CD14-positive monocyte (primary cell): ENCODE results near the gene P2RY6. TPM values are rescaled to one million over a fixed set of nuclear protein-coding genes. Genes with fewer than 3 reads are reported as not detected.

Experiments used
- DNase-seq, 3 donors: peaks; one replicate each; pipeline ENCODE4 v3.0.0-alpha.2; 2011 to 2022
- H2AFZ ChIP-seq: 2 replicates; pipeline ENCODE4 v1.6.0; 2012; ENCODE audit warnings: mild to moderate bottlenecking, low read depth, low read length, inconsistent platforms; ENCODE audit not compliant: insufficient read depth, poor library complexity, severe bottlenecking
- H3K27ac ChIP-seq, 2 donors: 1 replicate in 1 of 2; 2 replicates in 1 of 2; pipeline ENCODE4 v1.5.1; 2012 to 2013; ENCODE audit warnings: low read length in 2 of 2, control low read depth in 1 of 2, inconsistent platforms in 1 of 2, low read depth in 1 of 2, mild to moderate bottlenecking in 1 of 2
- H3K27me3 ChIP-seq, 2 donors: one replicate each; pipeline versions ENCODE4 v1.6.0 to v1.6.1; 2011 to 2013; ENCODE audit warnings: low read length in 2 of 2; ENCODE audit not compliant: control insufficient read depth in 2 of 2, insufficient read depth in 2 of 2
- H3K36me3 ChIP-seq, 2 donors: replicated peaks in 1 of 2; 1 replicate in 1 of 2; 2 replicates in 1 of 2; pipeline versions ENCODE4 v1.5.1 to v1.6.1; 2012 to 2013; ENCODE audit warnings: low read length in 2 of 2, control low read depth in 1 of 2, inconsistent platforms in 1 of 2, mild to moderate bottlenecking in 1 of 2; ENCODE audit not compliant: insufficient read depth in 2 of 2, control insufficient read depth in 1 of 2
- H3K4me1 ChIP-seq, 2 donors: 1 replicate in 1 of 2; 2 replicates in 1 of 2; pipeline versions ENCODE4 v1.5.1 to v1.6.1; 2012 to 2013; ENCODE audit warnings: low read length in 2 of 2, control low read depth in 1 of 2, inconsistent platforms in 1 of 2, mild to moderate bottlenecking in 1 of 2, moderate library complexity in 1 of 2; ENCODE audit not compliant: insufficient read depth in 2 of 2, control insufficient read depth in 1 of 2
- H3K4me2 ChIP-seq: replicated peaks from 2 replicates; pipeline ENCODE3; 2012; ENCODE audit warnings: low read length, moderate library complexity, mild to moderate bottlenecking; ENCODE audit not compliant: poor library complexity, severe bottlenecking; ENCODE audit errors: extremely low read depth
- H3K4me3 ChIP-seq, 3 experiments: fragments of 200-600 bp in 1 of 3; sonication (generic) in 1 of 3; replicated peaks in 1 of 3; 1 replicate in 2 of 3; 2 replicates in 1 of 3; pipeline ENCODE4 v1.5.1; 2011 to 2013; ENCODE audit warnings: low read length in 3 of 3, mild to moderate bottlenecking in 3 of 3, control low read depth in 2 of 3, low read depth in 2 of 3, inconsistent platforms in 1 of 3, moderate library complexity in 1 of 3
- H3K79me2 ChIP-seq: 2 replicates; pipeline ENCODE4 v1.6.0; 2012; ENCODE audit warnings: mild to moderate bottlenecking, control low read depth, inconsistent platforms, low read length, moderate library complexity; ENCODE audit not compliant: insufficient read depth
- H3K9ac ChIP-seq: 2 replicates; pipeline ENCODE4 v1.6.0; 2017; ENCODE audit warnings: low read length, mild to moderate bottlenecking; ENCODE audit not compliant: insufficient read depth, poor library complexity, severe bottlenecking
- H3K9me3 ChIP-seq, 2 donors: replicated peaks in 1 of 2; 1 replicate in 1 of 2; 2 replicates in 1 of 2; pipeline versions ENCODE4 v1.5.1 to v1.6.1; 2012 to 2013; ENCODE audit warnings: low read length in 2 of 2, control low read depth in 1 of 2; ENCODE audit not compliant: control insufficient read depth in 1 of 2, insufficient read depth in 1 of 2
- H4K20me1 ChIP-seq: 2 replicates; pipeline ENCODE4 v1.6.0; 2012; ENCODE audit warnings: mild to moderate bottlenecking, low read length, control low read depth, moderate library complexity; ENCODE audit not compliant: insufficient read depth
- H3K27ac Mint-ChIP-seq, 7 donors: one replicate each; pipeline ENCODE4 v1.8.0; 2020; ENCODE audit warnings: mild to moderate bottlenecking in 7 of 7, mixed read lengths in 7 of 7, moderate library complexity in 6 of 7, inconsistent platforms in 2 of 7
- H3K27me3 Mint-ChIP-seq, 3 donors: one replicate each; pipeline ENCODE4 v1.8.0; 2021 to 2022; ENCODE audit warnings: low read depth in 3 of 3, mild to moderate bottlenecking in 3 of 3, mixed read lengths in 3 of 3, moderate library complexity in 3 of 3, inconsistent platforms in 1 of 3
- H3K36me3 Mint-ChIP-seq, 2 donors: one replicate each; pipeline ENCODE4 v1.8.0; 2020; ENCODE audit warnings: mixed read lengths in 2 of 2, inconsistent platforms in 1 of 2, mild to moderate bottlenecking in 1 of 2
- H3K4me1 Mint-ChIP-seq: one replicate; pipeline ENCODE4 v1.8.0; 2020; ENCODE audit warnings: mild to moderate bottlenecking, mixed read lengths
- H3K4me3 Mint-ChIP-seq, 2 donors: one replicate each; pipeline ENCODE4 v1.8.0; 2020; ENCODE audit warnings: mild to moderate bottlenecking in 2 of 2, mixed read lengths in 2 of 2, moderate library complexity in 1 of 2
- H3K9me3 Mint-ChIP-seq, 7 donors: one replicate each; pipeline ENCODE4 v1.8.0; 2020 to 2022; ENCODE audit warnings: mixed read lengths in 7 of 7, mild to moderate bottlenecking in 6 of 7, moderate library complexity in 6 of 7, inconsistent platforms in 2 of 7
- WGBS: methylation state at CpG from one replicate; pipeline ENCODE4 v1.1.5; 2013; ENCODE audit warnings: missing lambda C conversion rate; ENCODE audit not compliant: insufficient coverage; 5-methylcytosine and 5-hydroxymethylcytosine counted together
- intact Hi-C, 2 donors: fragments of 100-400 bp; cut with micrococcal nuclease; formaldehyde crosslinking; loops; one replicate each; pipeline versions ENCODE4 v1.15.0 to v1.15.1; 2023
- polyA plus RNA-seq, 3 donors: library from polyadenylated mRNA; depleted of rRNA in 1 of 3; unstranded in 2 of 3; stranded (reverse) in 1 of 3; fragments of 300-500 nt in 2 of 3; fragments of >200 nt in 1 of 3; fragmentation: Illumina TruSeq in 2 of 3; gene quantifications; 1 replicate in 2 of 3; 2 replicates in 1 of 3; pipeline ENCODE4 v1.2.3, GENCODE V29; 2012 to 2021
- TF ChIP-seq, protein P1 (sequence below): fragments of 200-600 bp; IDR thresholded peaks from one replicate; pipeline ENCODE4 v1.8.0; 2022; ENCODE audit warnings: antibody characterized with exemption, mild to moderate bottlenecking

Gene P2RY6
- polyA plus RNA-seq, 3 donors: 1.7 to 5.1 (median 1.8) TPM

DNA sequence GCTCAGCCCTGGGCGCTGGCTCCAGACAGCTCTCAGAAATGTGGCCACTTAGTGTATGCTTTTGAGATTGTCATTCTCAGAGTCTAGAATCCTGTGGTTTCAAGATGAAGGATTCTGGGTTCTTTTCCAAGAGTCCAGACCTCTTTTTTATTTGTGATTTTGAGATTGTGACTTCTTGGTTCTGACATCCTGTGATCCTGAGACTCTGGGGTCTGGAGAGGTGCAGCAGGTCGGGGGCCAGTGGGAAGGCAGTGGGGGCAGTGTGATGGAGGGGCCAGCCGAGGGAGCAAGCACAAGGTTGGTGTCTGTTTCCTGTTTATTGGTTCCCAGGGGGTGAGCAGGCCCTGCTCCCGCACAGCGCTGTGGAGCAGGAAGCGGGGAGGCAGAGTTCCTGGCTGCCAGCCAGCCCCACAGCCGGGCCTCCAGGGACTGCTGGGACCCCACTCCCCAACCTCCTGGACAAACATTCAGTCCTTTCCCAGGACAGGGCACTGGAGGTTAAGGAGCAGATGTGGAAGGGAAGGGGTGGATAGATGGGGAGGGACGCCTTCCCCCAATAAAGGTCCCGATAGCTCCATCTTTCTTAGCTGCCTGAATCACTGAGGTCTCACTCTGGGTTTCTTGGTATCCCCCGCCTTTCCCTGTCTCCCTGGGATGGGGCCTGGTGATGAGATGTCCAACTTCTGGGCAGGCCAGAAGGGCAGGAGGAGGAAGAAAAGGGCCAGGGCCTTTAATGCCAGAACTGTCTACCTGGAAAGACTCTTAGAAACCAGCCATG is 49.7 kb downstream of the P2RY6 start:
- 11% methylated on average over 6 of the region's 10 CpGs for WGBS
- H3K36me3 Mint-ChIP-seq: peaks cover 0 to 5% of the 10 kb centered on the region in 2 donors
- Histone ChIP-seq H2AFZ (no peak overlapping the region), H3K27me3 (peaks cover 0 to 5% of the 10 kb centered on the region in 2 donors), H3K36me3 (no peaks in the 10 kb centered on the region), H3K4me3 (no peak overlapping the region), H3K79me2 (no peaks in the 10 kb centered on the region), H3K9me3 (no peaks in the 10 kb centered on the region), H3K27ac (no peak overlapping the region), H3K4me2 (no peak overlapping the region), H3K9ac (no peak overlapping the region), H3K4me1 (peaks cover 5 to 12% of the 10 kb centered on the region in 2 donors), H4K20me1 (no peaks in the 10 kb centered on the region)
- TF ChIP-seq, protein P1, sequence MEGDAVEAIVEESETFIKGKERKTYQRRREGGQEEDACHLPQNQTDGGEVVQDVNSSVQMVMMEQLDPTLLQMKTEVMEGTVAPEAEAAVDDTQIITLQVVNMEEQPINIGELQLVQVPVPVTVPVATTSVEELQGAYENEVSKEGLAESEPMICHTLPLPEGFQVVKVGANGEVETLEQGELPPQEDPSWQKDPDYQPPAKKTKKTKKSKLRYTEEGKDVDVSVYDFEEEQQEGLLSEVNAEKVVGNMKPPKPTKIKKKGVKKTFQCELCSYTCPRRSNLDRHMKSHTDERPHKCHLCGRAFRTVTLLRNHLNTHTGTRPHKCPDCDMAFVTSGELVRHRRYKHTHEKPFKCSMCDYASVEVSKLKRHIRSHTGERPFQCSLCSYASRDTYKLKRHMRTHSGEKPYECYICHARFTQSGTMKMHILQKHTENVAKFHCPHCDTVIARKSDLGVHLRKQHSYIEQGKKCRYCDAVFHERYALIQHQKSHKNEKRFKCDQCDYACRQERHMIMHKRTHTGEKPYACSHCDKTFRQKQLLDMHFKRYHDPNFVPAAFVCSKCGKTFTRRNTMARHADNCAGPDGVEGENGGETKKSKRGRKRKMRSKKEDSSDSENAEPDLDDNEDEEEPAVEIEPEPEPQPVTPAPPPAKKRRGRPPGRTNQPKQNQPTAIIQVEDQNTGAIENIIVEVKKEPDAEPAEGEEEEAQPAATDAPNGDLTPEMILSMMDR: no peak
- no peak for DNase-seq
- peaks cover 19% of the 10 kb centered on the region for H3K4me1 Mint-ChIP-seq
- intact Hi-C loops: no loop called here
- H3K9me3 Mint-ChIP-seq: peaks cover 0 to 4% (median 0%) of the 10 kb centered on the region in 7 donors
- H3K27ac Mint-ChIP-seq: peak overlapping the region in 1 of 7 donors; percentile 77
- H3K4me3 Mint-ChIP-seq: peak overlapping the region in 1 of 2 donors; percentile 29
- H3K27me3 Mint-ChIP-seq: peaks cover 4 to 9% (median 6%) of the 10 kb centered on the region in 3 donors

DNA sequence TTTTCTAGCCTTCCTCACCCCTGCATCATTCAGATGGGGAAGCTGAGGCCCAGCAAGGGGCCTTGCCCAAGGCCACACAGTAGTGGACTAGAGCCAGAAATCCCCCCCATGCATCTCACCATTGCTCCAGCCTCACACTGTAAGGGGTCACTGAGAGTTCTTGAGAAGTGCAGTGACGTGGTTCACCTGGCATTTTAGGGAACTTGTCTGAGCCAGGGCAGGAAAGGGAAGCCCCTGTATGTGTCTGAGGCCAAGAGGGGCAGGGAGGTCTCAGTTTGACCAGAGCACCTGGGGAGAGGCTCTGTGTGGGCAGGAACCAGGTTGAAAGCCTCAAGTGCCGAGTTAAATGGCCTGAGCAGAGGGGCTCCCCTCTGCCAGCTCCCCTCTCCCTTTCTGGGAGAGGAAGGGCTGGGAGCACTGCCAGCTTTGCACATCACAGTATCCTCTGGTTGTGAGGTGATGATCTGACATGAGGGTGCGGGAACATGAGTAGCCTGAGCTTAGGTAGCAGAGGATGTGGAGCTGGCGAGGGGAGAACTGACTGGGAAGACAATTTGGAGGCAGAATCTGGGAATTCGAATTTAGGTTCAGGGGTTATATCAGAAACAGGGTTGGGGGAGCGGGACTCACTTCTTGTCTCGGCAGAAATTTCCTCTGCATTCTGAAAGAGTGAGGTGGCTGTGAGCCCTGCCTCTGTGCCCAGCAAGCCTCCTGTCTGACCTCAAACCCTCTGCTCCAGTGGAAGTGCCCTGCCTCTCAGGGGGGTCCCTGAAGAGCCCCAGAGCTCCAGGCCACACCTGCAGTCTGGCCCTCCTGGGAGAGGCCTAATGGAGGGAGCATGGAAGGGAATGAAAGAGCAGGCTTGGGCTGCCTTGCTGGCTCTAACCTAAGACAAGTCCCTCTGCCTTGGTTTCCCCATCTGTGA is 50.5 kb downstream of the P2RY6 start:
- DNase-seq: peak in 2 of 3 donors; percentile 11 to 36
- Histone ChIP-seq H4K20me1 (no peaks in the 10 kb centered on the region), H3K4me1 (peaks cover 5 to 12% of the 10 kb centered on the region in 2 donors), H3K79me2 (no peaks in the 10 kb centered on the region), H2AFZ (no peak overlapping the region), H3K27me3 (peaks cover 0 to 5% of the 10 kb centered on the region in 2 donors), H3K36me3 (no peaks in the 10 kb centered on the region), H3K9ac (no peak overlapping the region), H3K4me2 (no peak overlapping the region), H3K27ac (no peak overlapping the region), H3K4me3 (no peak overlapping the region), H3K9me3 (no peaks in the 10 kb centered on the region)
- WGBS: 54% methylated on average over 4 of the region's 7 CpGs
- Mint-ChIP-seq H3K9me3 (peaks cover 0 to 4% (median 0%) of the 10 kb centered on the region in 7 donors), H3K4me3 (no peak overlapping the region), H3K27ac (peak overlapping the region in 1 of 7 donors; percentile 77), H3K36me3 (peaks cover 0 to 5% of the 10 kb centered on the region in 2 donors), H3K27me3 (peaks cover 4 to 9% (median 9%) of the 10 kb centered on the region in 3 donors), H3K4me1 (peaks cover 23% of the 10 kb centered on the region)
- intact Hi-C loops: no loop called here
- TF ChIP-seq, protein P1: no peak
